ENCODE data around the gene C19orf12.

GRCh38 chr19:29753934-29754305 lies 38.9 kb upstream of the C19orf12 start:
- TF ChIP-seq, protein P1, sequence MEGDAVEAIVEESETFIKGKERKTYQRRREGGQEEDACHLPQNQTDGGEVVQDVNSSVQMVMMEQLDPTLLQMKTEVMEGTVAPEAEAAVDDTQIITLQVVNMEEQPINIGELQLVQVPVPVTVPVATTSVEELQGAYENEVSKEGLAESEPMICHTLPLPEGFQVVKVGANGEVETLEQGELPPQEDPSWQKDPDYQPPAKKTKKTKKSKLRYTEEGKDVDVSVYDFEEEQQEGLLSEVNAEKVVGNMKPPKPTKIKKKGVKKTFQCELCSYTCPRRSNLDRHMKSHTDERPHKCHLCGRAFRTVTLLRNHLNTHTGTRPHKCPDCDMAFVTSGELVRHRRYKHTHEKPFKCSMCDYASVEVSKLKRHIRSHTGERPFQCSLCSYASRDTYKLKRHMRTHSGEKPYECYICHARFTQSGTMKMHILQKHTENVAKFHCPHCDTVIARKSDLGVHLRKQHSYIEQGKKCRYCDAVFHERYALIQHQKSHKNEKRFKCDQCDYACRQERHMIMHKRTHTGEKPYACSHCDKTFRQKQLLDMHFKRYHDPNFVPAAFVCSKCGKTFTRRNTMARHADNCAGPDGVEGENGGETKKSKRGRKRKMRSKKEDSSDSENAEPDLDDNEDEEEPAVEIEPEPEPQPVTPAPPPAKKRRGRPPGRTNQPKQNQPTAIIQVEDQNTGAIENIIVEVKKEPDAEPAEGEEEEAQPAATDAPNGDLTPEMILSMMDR (conservative IDR thresholded peaks at IDR 0.05 in 1 of 2, IDR thresholded peaks at IDR 0.05 in 1 of 2; ENCODE audit: low read depth in 1 of 2, low read length in 2 of 2) = no peak
- no peak for TF ChIP-seq EZH2 (IDR thresholded peaks at IDR 0.05; ENCODE audit: low read length, missing control alignments)
